ENCODE results near the gene PTPRU.

DNA sequence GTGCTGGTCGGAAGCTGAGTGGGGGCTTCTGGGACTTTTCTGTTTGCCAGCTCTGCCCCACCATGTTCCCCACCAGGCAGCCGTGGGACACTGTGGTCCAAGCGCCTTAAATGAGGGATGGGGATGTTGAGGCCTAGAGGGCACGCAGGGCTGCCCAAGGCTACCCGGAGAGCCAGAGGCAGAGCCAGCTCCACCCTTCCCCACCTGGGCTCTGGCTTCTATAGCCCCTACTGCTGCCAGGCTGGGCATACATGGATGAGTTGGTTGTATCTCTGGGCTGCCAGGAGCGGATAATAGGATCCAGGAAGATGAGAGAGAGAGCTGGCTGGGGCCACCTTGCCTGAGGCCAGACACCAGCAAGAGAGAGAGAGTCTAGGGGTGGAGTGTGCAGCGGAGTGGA, 49.4 kb downstream of the PTPRU start:
- TF ChIP-seq, protein P1, sequence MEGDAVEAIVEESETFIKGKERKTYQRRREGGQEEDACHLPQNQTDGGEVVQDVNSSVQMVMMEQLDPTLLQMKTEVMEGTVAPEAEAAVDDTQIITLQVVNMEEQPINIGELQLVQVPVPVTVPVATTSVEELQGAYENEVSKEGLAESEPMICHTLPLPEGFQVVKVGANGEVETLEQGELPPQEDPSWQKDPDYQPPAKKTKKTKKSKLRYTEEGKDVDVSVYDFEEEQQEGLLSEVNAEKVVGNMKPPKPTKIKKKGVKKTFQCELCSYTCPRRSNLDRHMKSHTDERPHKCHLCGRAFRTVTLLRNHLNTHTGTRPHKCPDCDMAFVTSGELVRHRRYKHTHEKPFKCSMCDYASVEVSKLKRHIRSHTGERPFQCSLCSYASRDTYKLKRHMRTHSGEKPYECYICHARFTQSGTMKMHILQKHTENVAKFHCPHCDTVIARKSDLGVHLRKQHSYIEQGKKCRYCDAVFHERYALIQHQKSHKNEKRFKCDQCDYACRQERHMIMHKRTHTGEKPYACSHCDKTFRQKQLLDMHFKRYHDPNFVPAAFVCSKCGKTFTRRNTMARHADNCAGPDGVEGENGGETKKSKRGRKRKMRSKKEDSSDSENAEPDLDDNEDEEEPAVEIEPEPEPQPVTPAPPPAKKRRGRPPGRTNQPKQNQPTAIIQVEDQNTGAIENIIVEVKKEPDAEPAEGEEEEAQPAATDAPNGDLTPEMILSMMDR (IDR thresholded peaks at IDR 0.05): no peak
- TF ChIP-seq, protein P2, sequence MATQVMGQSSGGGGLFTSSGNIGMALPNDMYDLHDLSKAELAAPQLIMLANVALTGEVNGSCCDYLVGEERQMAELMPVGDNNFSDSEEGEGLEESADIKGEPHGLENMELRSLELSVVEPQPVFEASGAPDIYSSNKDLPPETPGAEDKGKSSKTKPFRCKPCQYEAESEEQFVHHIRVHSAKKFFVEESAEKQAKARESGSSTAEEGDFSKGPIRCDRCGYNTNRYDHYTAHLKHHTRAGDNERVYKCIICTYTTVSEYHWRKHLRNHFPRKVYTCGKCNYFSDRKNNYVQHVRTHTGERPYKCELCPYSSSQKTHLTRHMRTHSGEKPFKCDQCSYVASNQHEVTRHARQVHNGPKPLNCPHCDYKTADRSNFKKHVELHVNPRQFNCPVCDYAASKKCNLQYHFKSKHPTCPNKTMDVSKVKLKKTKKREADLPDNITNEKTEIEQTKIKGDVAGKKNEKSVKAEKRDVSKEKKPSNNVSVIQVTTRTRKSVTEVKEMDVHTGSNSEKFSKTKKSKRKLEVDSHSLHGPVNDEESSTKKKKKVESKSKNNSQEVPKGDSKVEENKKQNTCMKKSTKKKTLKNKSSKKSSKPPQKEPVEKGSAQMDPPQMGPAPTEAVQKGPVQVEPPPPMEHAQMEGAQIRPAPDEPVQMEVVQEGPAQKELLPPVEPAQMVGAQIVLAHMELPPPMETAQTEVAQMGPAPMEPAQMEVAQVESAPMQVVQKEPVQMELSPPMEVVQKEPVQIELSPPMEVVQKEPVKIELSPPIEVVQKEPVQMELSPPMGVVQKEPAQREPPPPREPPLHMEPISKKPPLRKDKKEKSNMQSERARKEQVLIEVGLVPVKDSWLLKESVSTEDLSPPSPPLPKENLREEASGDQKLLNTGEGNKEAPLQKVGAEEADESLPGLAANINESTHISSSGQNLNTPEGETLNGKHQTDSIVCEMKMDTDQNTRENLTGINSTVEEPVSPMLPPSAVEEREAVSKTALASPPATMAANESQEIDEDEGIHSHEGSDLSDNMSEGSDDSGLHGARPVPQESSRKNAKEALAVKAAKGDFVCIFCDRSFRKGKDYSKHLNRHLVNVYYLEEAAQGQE (IDR thresholded peaks at IDR 0.05; ENCODE audit: insufficient read depth in 1 of 2, low read depth in 2 of 2, low read length in 1 of 2): no peak
- no peak for TF ChIP-seq TCF7L2 (IDR thresholded peaks at IDR 0.05; ENCODE audit: low read depth, low read length)
